Osteoblast (primary cell): ENCODE results near the gene H2BK1. TPM values are rescaled to one million over a fixed set of nuclear protein-coding genes. Genes with fewer than 3 reads are reported as not detected.

Source experiments
- DNase-seq: peaks from one replicate; pipeline ENCODE4 v3.0.0; 2011; ENCODE audit warnings: low spot score, mixed read lengths; ENCODE audit not compliant: insufficient read length; ENCODE audit errors: missing footprints
- H2AFZ ChIP-seq: 2 replicates; pipeline ENCODE4 v1.6.0; 2011; ENCODE audit warnings: mild to moderate bottlenecking, low read length
- H3K27ac ChIP-seq: 2 replicates; pipeline ENCODE4 v1.5.1; 2011; ENCODE audit warnings: mild to moderate bottlenecking, low read depth, low read length, moderate library complexity
- H3K27me3 ChIP-seq: 2 replicates; pipeline ENCODE4 v1.6.0; 2012; ENCODE audit warnings: mild to moderate bottlenecking, control low read depth, inconsistent platforms, low read length, moderate library complexity; ENCODE audit not compliant: insufficient read depth
- H3K36me3 ChIP-seq: 2 replicates; pipeline ENCODE4 v1.5.1; 2011; ENCODE audit warnings: mild to moderate bottlenecking, low read length, control low read depth, moderate library complexity; ENCODE audit not compliant: insufficient read depth
- H3K4me1 ChIP-seq: 2 replicates; pipeline ENCODE4 v1.5.1; 2011; ENCODE audit warnings: mild to moderate bottlenecking, low read length, control low read depth, moderate library complexity; ENCODE audit not compliant: insufficient read depth
- H3K4me2 ChIP-seq: 2 replicates; pipeline ENCODE4 v1.6.0; 2011; ENCODE audit warnings: mild to moderate bottlenecking, low read length; ENCODE audit not compliant: insufficient read depth
- H3K4me3 ChIP-seq: fragments of 200-600 bp; sonication (generic); 3 replicates; pipeline ENCODE4 v1.5.1; 2012; ENCODE audit warnings: mild to moderate bottlenecking, low read length, inconsistent platforms; ENCODE audit not compliant: insufficient read depth
- H3K79me2 ChIP-seq: 2 replicates; pipeline ENCODE4 v1.6.0; 2012; ENCODE audit warnings: mild to moderate bottlenecking, low read length, control low read depth, inconsistent platforms; ENCODE audit not compliant: insufficient read depth
- H3K9me3 ChIP-seq: 2 replicates; pipeline ENCODE4 v1.5.1; 2011; ENCODE audit warnings: low read depth, low read length, control low read depth
- H4K20me1 ChIP-seq: 2 replicates; pipeline ENCODE4 v1.6.0; 2012; ENCODE audit warnings: mild to moderate bottlenecking, low read length, control low read depth; ENCODE audit not compliant: insufficient read depth
- CTCF ChIP-seq: IDR thresholded peaks from 2 replicates; pipeline ENCODE4 v1.5.1; 2011; ENCODE audit warnings: mild to moderate bottlenecking, low read depth, low read length, moderate library complexity; ENCODE audit errors: extremely low read depth
- total RNA-seq: library from RNA; depleted of rRNA; stranded (reverse); fragments of >200 nt; gene quantifications from 2 replicates; pipeline ENCODE4 v1.2.3, GENCODE V29; 2012

The H2BK1 gene
- total RNA-seq, 1 donor = not detected

GRCh38 chr7:151251689-151252560, 41.6 kb upstream of the H2BK1 start:
- Histone ChIP-seq H3K36me3 (no peaks in the 10 kb centered on the region), H3K4me3 (peak overlapping the region; percentile 83), H3K4me2 (peak overlapping the region; percentile 97), H3K79me2 (peaks cover 9% of the 10 kb centered on the region), H3K27me3 (peaks cover 6% of the 10 kb centered on the region), H3K4me1 (peaks cover 31% of the 10 kb centered on the region), H3K9me3 (no peaks in the 10 kb centered on the region), H3K27ac (peak overlapping the region; percentile 72), H4K20me1 (no peaks in the 10 kb centered on the region), H2AFZ (peak overlapping the region; percentile 87)
- DNase-seq = peak; percentile 99
- no peak for TF ChIP-seq CTCF

GRCh38 chr7:151251328-151251688, 41.0 kb upstream of the H2BK1 start:
- peaks cover 10% of the 10 kb centered on the region for H3K79me2 ChIP-seq
- H3K4me3 ChIP-seq = peak overlapping the region; percentile 83
- H3K27ac ChIP-seq = peak overlapping the region; percentile 48
- H2AFZ ChIP-seq = peak overlapping the region; percentile 56
- no peak for TF ChIP-seq CTCF
- H3K27me3 ChIP-seq = peaks cover under 1% of the 10 kb centered on the region
- no peak for DNase-seq
- no peaks in the 10 kb centered on the region for H3K36me3 ChIP-seq
- no peaks in the 10 kb centered on the region for H4K20me1 ChIP-seq
- no peaks in the 10 kb centered on the region for H3K9me3 ChIP-seq
- H3K4me2 ChIP-seq = peak overlapping the region; percentile 78
- peaks cover 37% of the 10 kb centered on the region for H3K4me1 ChIP-seq

- peak; percentile 87 for DNase-seq
- Histone ChIP-seq H3K79me2 (peaks cover 10% of the 10 kb centered on the region), H3K27ac (peak overlapping the region; percentile 72), H3K27me3 (no peaks in the 10 kb centered on the region), H3K36me3 (no peaks in the 10 kb centered on the region), H3K4me2 (peak overlapping the region; percentile 85), H3K9me3 (no peaks in the 10 kb centered on the region), H4K20me1 (peaks cover 6% of the 10 kb centered on the region), H2AFZ (no peak overlapping the region), H3K4me1 (peaks cover 44% of the 10 kb centered on the region), H3K4me3 (peak overlapping the region; percentile 8)
- TF ChIP-seq CTCF = no peak
Observed at GRCh38 chr7:151250181-151251132, 40.2 kb upstream of the H2BK1 start.
